ENCODE data around the gene SEPTIN2. TPM values are rescaled to one million over a fixed set of nuclear protein-coding genes. Genes with fewer than 3 reads are reported as not detected.

Gene SEPTIN2
- total RNA-seq, 3 donors from 2014 or later, result 298 to 321 (median 299) TPM

DNA sequence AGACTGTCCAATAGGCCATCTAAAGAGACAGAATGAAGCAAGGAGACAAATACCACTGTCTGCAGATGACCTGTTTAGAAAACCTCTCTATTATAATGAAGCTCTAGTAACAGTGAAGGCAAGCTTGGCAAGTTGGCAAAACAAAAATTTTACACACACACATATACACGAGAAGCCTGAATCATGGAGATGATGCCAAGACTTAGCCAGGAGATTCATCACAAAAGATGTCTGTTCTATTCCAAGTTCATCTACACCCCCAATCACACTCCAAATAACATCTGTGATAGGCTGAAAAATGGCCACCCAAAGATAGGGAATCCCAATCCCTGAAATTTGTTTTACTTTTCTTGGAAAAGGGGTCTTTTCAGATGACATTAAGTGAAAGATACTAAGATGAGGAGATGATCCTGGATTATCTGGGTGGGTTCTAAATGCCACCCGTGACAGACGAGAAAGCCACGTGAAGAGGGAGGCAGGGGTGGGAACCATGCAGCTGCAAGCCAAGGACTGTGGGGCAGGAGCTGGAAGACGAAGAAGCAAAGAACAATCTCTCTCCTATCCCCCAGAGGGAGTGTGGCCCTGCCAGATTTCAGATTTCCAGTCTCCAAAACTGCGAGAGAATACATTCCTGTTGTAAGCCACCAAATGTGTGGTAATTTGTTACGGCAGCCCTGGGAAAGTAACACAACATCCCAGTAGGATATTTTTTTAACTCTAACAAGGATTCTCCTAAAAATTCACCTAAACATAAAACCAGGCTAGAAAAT is 20.2 kb upstream of the SEPTIN2 start:
- Histone ChIP-seq H3K4me1 (no peaks in the 10 kb centered on the region), H3K36me3 (no peaks in the 10 kb centered on the region), H3K9me3 (no peaks in the 10 kb centered on the region), H3K27me3 (no peaks in the 10 kb centered on the region), H3K27ac (no peak overlapping the region), H3K4me3 (no peak overlapping the region)
- DNase-seq (ENCODE audit: low spot score in 2 of 2), result no peak
- no peak for TF ChIP-seq POLR2AphosphoS5 (IDR thresholded peaks at IDR 0.05)
- TF ChIP-seq POLR2A (IDR thresholded peaks at IDR 0.05), result no peak
- no peak for TF ChIP-seq CTCF (IDR thresholded peaks at IDR 0.05)
- intact Hi-C loops (cut with DNase I; ENCODE audit: low total_unique reads), result no loop called here

DNA sequence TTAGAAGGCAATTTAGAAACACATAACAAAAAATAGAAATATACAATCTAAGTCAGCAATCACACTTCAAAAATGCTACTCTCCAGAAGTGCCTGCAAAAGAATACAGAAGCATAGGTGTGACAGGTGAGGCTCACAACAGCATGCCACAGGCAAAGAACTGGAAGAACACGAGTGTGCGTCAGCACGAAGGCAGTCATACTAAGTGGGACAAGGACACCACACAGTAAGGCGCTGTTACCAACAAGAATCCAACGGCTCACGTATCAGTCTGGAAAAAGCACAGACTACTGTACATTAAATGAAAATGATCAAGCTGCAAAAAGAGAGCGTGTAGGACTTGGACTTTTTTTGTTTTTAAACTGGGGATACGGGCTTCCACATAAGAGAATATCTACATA is 19.0 kb upstream of the SEPTIN2 start:
- H3K4me1 ChIP-seq, result no peaks in the 10 kb centered on the region
- intact Hi-C loops (cut with DNase I; ENCODE audit: low total_unique reads), result no loop called here
- no peak for DNase-seq (ENCODE audit: low spot score in 2 of 2)
- no peak overlapping the region for H3K4me3 ChIP-seq
- TF ChIP-seq POLR2AphosphoS5 (IDR thresholded peaks at IDR 0.05), result no peak
- TF ChIP-seq CTCF (IDR thresholded peaks at IDR 0.05), result no peak
- no peak for TF ChIP-seq POLR2A (IDR thresholded peaks at IDR 0.05)
- H3K27me3 ChIP-seq, result no peaks in the 10 kb centered on the region
- H3K36me3 ChIP-seq, result no peaks in the 10 kb centered on the region
- H3K9me3 ChIP-seq, result no peaks in the 10 kb centered on the region
- H3K27ac ChIP-seq, result no peak overlapping the region

DNA sequence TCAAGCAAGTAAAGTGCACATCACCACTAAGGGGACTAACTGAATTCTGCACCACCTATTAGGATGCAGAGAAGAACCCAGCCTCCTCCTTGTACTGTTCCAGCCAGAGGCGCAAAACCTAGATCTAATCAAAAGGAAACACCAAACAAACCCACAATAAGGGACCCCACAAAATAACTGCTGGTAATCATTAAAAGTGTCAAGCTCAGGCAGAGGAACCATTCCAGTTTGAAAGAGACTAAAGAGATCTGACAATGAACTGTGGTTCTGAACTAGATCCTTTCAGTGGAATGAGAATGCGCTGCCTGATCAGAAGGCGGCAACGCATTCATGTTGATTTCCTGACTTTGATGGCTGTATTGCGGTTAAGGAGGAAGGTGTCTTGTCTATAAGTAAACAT is 17.1 kb upstream of the SEPTIN2 start:
- TF ChIP-seq CTCF (IDR thresholded peaks at IDR 0.05) (no peak), POLR2A (IDR thresholded peaks at IDR 0.05) (no peak), POLR2AphosphoS5 (IDR thresholded peaks at IDR 0.05) (no peak)
- DNase-seq (ENCODE audit: low spot score in 2 of 2), result no peak
- H3K4me3 ChIP-seq, result no peak overlapping the region
- no peak overlapping the region for H3K27ac ChIP-seq
- H3K4me1 ChIP-seq, result no peaks in the 10 kb centered on the region
- H3K36me3 ChIP-seq, result no peaks in the 10 kb centered on the region
- no peaks in the 10 kb centered on the region for H3K9me3 ChIP-seq
- no peaks in the 10 kb centered on the region for H3K27me3 ChIP-seq
- intact Hi-C loops (cut with DNase I; ENCODE audit: low total_unique reads), result no loop called here

DNA sequence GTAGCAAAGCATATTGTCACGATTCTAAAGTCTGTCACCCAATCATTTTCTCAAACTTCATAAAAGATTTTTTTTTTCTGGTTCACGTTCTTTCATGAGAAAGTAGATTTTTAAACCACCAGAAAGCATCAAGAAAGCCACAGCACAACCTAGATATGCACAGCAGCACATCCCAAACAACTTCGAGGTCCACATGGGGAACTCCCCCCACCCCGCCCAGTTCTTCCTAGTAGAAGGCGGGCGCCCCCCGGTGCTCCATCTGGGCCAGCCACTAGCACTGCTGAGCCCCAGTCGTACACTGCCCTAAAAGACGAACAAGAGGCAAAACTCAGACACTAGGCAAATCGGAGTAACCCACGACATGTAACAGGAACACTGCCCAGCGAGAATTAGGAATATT is 15.7 kb upstream of the SEPTIN2 start:
- intact Hi-C loops (cut with DNase I; ENCODE audit: low total_unique reads), result no loop called here

More for the DNA sequence above, 15.7 kb upstream of the SEPTIN2 start:
- TF ChIP-seq POLR2AphosphoS5 (IDR thresholded peaks at IDR 0.05), result no peak
- TF ChIP-seq POLR2A (IDR thresholded peaks at IDR 0.05), result no peak
- no peak for TF ChIP-seq CTCF (IDR thresholded peaks at IDR 0.05)
- H3K9me3 ChIP-seq, result no peaks in the 10 kb centered on the region
- DNase-seq (ENCODE audit: low spot score in 2 of 2), result no peak
- no peak overlapping the region for H3K27ac ChIP-seq
- H3K36me3 ChIP-seq, result no peaks in the 10 kb centered on the region
- H3K4me3 ChIP-seq, result no peak overlapping the region
- no peaks in the 10 kb centered on the region for H3K27me3 ChIP-seq
- H3K4me1 ChIP-seq, result peaks cover 0 to 6% of the 10 kb centered on the region in 2 donors

All from breast epithelium (tissue), 4 donors.